Thyroid gland (tissue), 4 donors: Measurements from ENCODE around the gene IGSF6. TPM values are rescaled to one million over a fixed set of nuclear protein-coding genes. Genes with fewer than 3 reads are reported as not detected.

Source experiments
- DNase-seq, 2 donors: peaks; one replicate each; pipeline ENCODE4 v3.0.0-alpha.2; 2019
- H3K27ac ChIP-seq, 3 donors: fragments of 200-600 bp; sonication (generic); 1 replicate in 2 of 3; 2 replicates in 1 of 3; pipeline ENCODE4 v1.5.1; 2016 to 2019; ENCODE audit warnings: mild to moderate bottlenecking in 1 of 3, moderate library complexity in 1 of 3
- H3K27me3 ChIP-seq: fragments of 200-600 bp; sonication (generic); one replicate; pipeline ENCODE4 v1.5.1; 2019
- H3K36me3 ChIP-seq, 2 donors: fragments of 200-600 bp; sonication (generic); one replicate each; pipeline ENCODE4 v1.5.1; 2016 to 2019
- H3K4me1 ChIP-seq, 2 donors: fragments of 200-600 bp; sonication (generic); one replicate each; pipeline ENCODE4 v1.5.1; 2017 to 2019
- H3K4me3 ChIP-seq, 3 donors: fragments of 200-600 bp; sonication (generic); replicated peaks in 1 of 3; 1 replicate in 2 of 3; 2 replicates in 1 of 3; pipeline ENCODE4 v1.5.1; 2016; ENCODE audit warnings: mild to moderate bottlenecking in 1 of 3
- H3K9me3 ChIP-seq: fragments of 200-600 bp; sonication (generic); one replicate; pipeline ENCODE4 v1.5.1; 2017
- CTCF ChIP-seq, 6 experiments: fragments of 200-600 bp in 3 of 6; fragments of 450-650 bp in 3 of 6; sonication (generic) in 3 of 6; IDR thresholded peaks; one replicate each; pipeline ENCODE4 v1.5.1; 2016 to 2019; ENCODE audit warnings: antibody characterized with exemption in 6 of 6, mild to moderate bottlenecking in 2 of 6, inconsistent platforms in 1 of 6, moderate library complexity in 1 of 6
- POLR2A ChIP-seq, 2 donors: fragments of 450-650 bp; IDR thresholded peaks; one replicate each; pipeline ENCODE4 v1.6.1; 2017; ENCODE audit warnings: antibody characterized with exemption in 2 of 2, mild to moderate bottlenecking in 2 of 2, moderate library complexity in 1 of 2
- WGBS, 2 donors: methylation state at CpG; one replicate each; pipeline ENCODE4 v1.1.5; 2017; 5-methylcytosine and 5-hydroxymethylcytosine counted together
- intact Hi-C: fragments of 100-400 bp; cut with DNase I; formaldehyde crosslinking; loops from one replicate; pipeline ENCODE4 v1.15.1; 2023
- total RNA-seq, 4 donors: library from RNA; depleted of rRNA; stranded (reverse); fragments of >200 nt; gene quantifications; one replicate each; pipeline ENCODE4 v1.2.3, GENCODE V29; 2016

Gene IGSF6
- total RNA-seq, 4 donors from 2014 or later: 0.56 to 1.4 (median 1.1) TPM

- 70% methylated on average over 5 of the region's 5 CpGs for WGBS, 2 donors
- Histone ChIP-seq H3K4me3 (no peak overlapping the region), H3K9me3 (no peaks in the 10 kb centered on the region), H3K4me1 (no peaks in the 10 kb centered on the region), H3K36me3 (no peaks in the 10 kb centered on the region), H3K27me3 (no peaks in the 10 kb centered on the region), H3K27ac (peak overlapping the region in 1 of 3 donors; percentile 54)
- TF ChIP-seq POLR2A (IDR thresholded peaks at IDR 0.05) (no peak), CTCF (IDR thresholded peaks at IDR 0.05) (no peak)
- intact Hi-C loops: no loop called here
- DNase-seq: no peak
Measured at GRCh38 chr16:21646091-21646490, 6.3 kb downstream of the IGSF6 start.

DNA sequence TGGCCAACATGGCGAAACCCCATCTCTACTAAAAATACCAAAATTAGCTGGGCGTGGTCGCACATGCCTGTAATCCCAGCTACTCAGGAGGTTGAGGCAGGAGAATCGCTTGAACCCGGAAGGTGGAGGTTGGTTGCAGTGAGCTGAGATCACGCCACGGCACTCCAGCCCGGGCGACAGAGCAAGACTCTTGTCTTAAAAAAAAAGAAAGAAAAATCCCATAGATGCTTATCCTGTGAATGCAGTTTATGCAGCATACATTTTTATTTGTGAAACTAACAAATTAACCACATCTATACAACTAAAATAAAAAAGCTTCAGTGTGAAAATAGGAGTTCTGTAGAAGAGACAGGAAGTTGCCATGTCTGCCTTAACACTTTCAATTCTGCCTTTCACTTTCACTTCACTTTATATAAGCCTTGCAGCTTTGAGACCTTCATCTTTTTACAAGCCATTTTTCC lies 7.1 kb downstream of the IGSF6 start:
- no peaks in the 10 kb centered on the region for H3K9me3 ChIP-seq
- H3K4me1 ChIP-seq: no peaks in the 10 kb centered on the region
- intact Hi-C loops: no loop called here
- no peak for DNase-seq
- WGBS, 2 donors: 82 to 91% methylated on average over 9 of the region's 9 CpGs
- H3K27ac ChIP-seq: peak overlapping the region in 1 of 3 donors; percentile 54
- no peak overlapping the region for H3K4me3 ChIP-seq
- H3K36me3 ChIP-seq: no peaks in the 10 kb centered on the region
- no peaks in the 10 kb centered on the region for H3K27me3 ChIP-seq
- TF ChIP-seq CTCF (IDR thresholded peaks at IDR 0.05): no peak
- TF ChIP-seq POLR2A (IDR thresholded peaks at IDR 0.05): no peak

- no peaks in the 10 kb centered on the region for H3K36me3 ChIP-seq
- no peaks in the 10 kb centered on the region for H3K27me3 ChIP-seq
- no peaks in the 10 kb centered on the region for H3K9me3 ChIP-seq
- no peaks in the 10 kb centered on the region for H3K4me1 ChIP-seq
- DNase-seq: no peak
- no peak for TF ChIP-seq CTCF (IDR thresholded peaks at IDR 0.05)
- TF ChIP-seq POLR2A (IDR thresholded peaks at IDR 0.05): no peak
- 91 to 96% methylated on average over 4 of the region's 4 CpGs for WGBS, 2 donors
- intact Hi-C loops: loop anchor here (5.0 kb wide), 1 partner anchor 62 kb away; no protein-coding TSS in a partner anchor
- H3K27ac ChIP-seq: no peak overlapping the region
- no peak overlapping the region for H3K4me3 ChIP-seq
Measured at GRCh38 chr16:21644674-21645073, 7.7 kb downstream of the IGSF6 start.

- WGBS, 2 donors: 98 to 99% methylated on average over 3 of the region's 3 CpGs
- no peak for DNase-seq
- Histone ChIP-seq H3K27me3 (no peaks in the 10 kb centered on the region), H3K4me3 (no peak overlapping the region), H3K9me3 (no peaks in the 10 kb centered on the region), H3K36me3 (no peaks in the 10 kb centered on the region), H3K4me1 (no peaks in the 10 kb centered on the region), H3K27ac (no peak overlapping the region)
- intact Hi-C loops: loop anchor here (5.0 kb wide), 1 partner anchor 61 kb away; no protein-coding TSS in a partner anchor
- TF ChIP-seq POLR2A (IDR thresholded peaks at IDR 0.05) (no peak), CTCF (IDR thresholded peaks at IDR 0.05) (no peak)
Measured at GRCh38 chr16:21643785-21644184, 8.6 kb downstream of the IGSF6 start.

- intact Hi-C loops: loop anchor here (5.0 kb wide), 1 partner anchor 61 kb away; no protein-coding TSS in a partner anchor
Measured at GRCh38 chr16:21642861-21643260, 9.5 kb downstream of the IGSF6 start.

More at GRCh38 chr16:21642861-21643260, 9.5 kb downstream of the IGSF6 start:
- DNase-seq: no peak
- TF ChIP-seq CTCF (IDR thresholded peaks at IDR 0.05) (no peak), POLR2A (IDR thresholded peaks at IDR 0.05) (no peak)
- no peaks in the 10 kb centered on the region for H3K4me1 ChIP-seq
- H3K27ac ChIP-seq: peak overlapping the region in 1 of 3 donors; percentile 3
- H3K36me3 ChIP-seq: no peaks in the 10 kb centered on the region
- no peaks in the 10 kb centered on the region for H3K9me3 ChIP-seq
- 82 to 86% methylated on average over 7 of the region's 7 CpGs for WGBS, 2 donors
- no peaks in the 10 kb centered on the region for H3K27me3 ChIP-seq
- H3K4me3 ChIP-seq: no peak overlapping the region
